ENCODE results near the gene PAXIP1.
"Not testable (repeated sequence)": the region's sequence is repeated elsewhere in the genome, so short reads cannot be mapped to it uniquely, and the experiment has no call there.

PAXIP1 gene

GRCh38 chr7:154943906-154944305 lies 59.0 kb downstream of the PAXIP1 start:
- no peak for DNase-seq (ENCODE audit: low spot score)

GRCh38 chr7:154942691-154943090 lies 60.2 kb downstream of the PAXIP1 start:
- DNase-seq (ENCODE audit: low spot score): no peak

GRCh38 chr7:154937837-154938236 lies 65.1 kb downstream of the PAXIP1 start:
- no peak for DNase-seq (ENCODE audit: low spot score)

- not testable (repeated sequence) for DNase-seq (ENCODE audit: low spot score)
These were observed 68.5 kb downstream of the PAXIP1 start for GRCh38 chr7:154934353-154934952.

- no peak for DNase-seq (ENCODE audit: low spot score)
These were observed 71.0 kb downstream of the PAXIP1 start for GRCh38 chr7:154931906-154932305.

- no peak for DNase-seq (ENCODE audit: low spot score)
These were observed 73.8 kb downstream of the PAXIP1 start for GRCh38 chr7:154929006-154929726.

- peak; percentile 46 for DNase-seq (ENCODE audit: low spot score)
These were observed 74.6 kb downstream of the PAXIP1 start for GRCh38 chr7:154928136-154929005.

GRCh38 chr7:154927624-154928125 lies 75.2 kb downstream of the PAXIP1 start:
- DNase-seq (ENCODE audit: low spot score): peak; percentile 60

GRCh38 chr7:154922472-154922871 lies 80.5 kb downstream of the PAXIP1 start:
- DNase-seq (ENCODE audit: low spot score): peak; percentile 2

GRCh38 chr7:154919344-154920225 lies 83.3 kb downstream of the PAXIP1 start:
- DNase-seq (ENCODE audit: low spot score): no peak

- no peak for DNase-seq (ENCODE audit: low spot score)
These were observed 84.2 kb downstream of the PAXIP1 start for GRCh38 chr7:154918741-154919140.

- DNase-seq (ENCODE audit: low spot score): no peak
These were observed 84.7 kb downstream of the PAXIP1 start for GRCh38 chr7:154918266-154918665.

GRCh38 chr7:154917808-154918160 lies 85.1 kb downstream of the PAXIP1 start:
- DNase-seq (ENCODE audit: low spot score): no peak

- DNase-seq (ENCODE audit: low spot score): no peak
These were observed 85.8 kb downstream of the PAXIP1 start for GRCh38 chr7:154916856-154917807.

- no peak for DNase-seq (ENCODE audit: low spot score)
These were observed 86.5 kb downstream of the PAXIP1 start for GRCh38 chr7:154916381-154916780.

GRCh38 chr7:154915600-154915999 lies 87.3 kb downstream of the PAXIP1 start:
- DNase-seq (ENCODE audit: low spot score): no peak

- no peak for DNase-seq (ENCODE audit: low spot score)
These were observed 87.9 kb downstream of the PAXIP1 start for GRCh38 chr7:154914996-154915380.

GRCh38 chr7:154914308-154914995 lies 88.5 kb downstream of the PAXIP1 start:
- peak; percentile 45 for DNase-seq (ENCODE audit: low spot score)

- DNase-seq (ENCODE audit: low spot score): peak; percentile 90
These were observed 89.2 kb downstream of the PAXIP1 start for GRCh38 chr7:154913638-154914307.
